Bronchial epithelial cell (primary cell): ENCODE data around the gene HOXC9. TPM values are rescaled to one million over a fixed set of nuclear protein-coding genes. Genes with fewer than 3 reads are reported as not detected.

ENCODE experiments used
- DNase-seq: peaks from one replicate; pipeline ENCODE4 v3.0.0-alpha.2; 2010; ENCODE audit warnings: low read depth
- FAIRE-seq: peaks from 2 replicates; lab custom pipeline; 2011; peaks lifted over from hg19 to GRCh38; lab: Jason Lieb, UNC
- H3K27me3 ChIP-seq: 2 replicates; pipeline ENCODE4 v1.5.1; 2011; ENCODE audit warnings: low read length; ENCODE audit not compliant: control insufficient read depth, insufficient read depth
- H3K36me3 ChIP-seq: 2 replicates; pipeline ENCODE4 v1.5.1; 2011; ENCODE audit warnings: low read length; ENCODE audit not compliant: control insufficient read depth, insufficient read depth
- H3K4me3 ChIP-seq: 2 replicates; pipeline ENCODE4 v1.5.1; 2011; ENCODE audit warnings: mild to moderate bottlenecking, low read depth, low read length, control low read depth
- CTCF ChIP-seq: IDR thresholded peaks from 2 replicates; pipeline ENCODE4 v1.5.1; 2011; ENCODE audit warnings: mild to moderate bottlenecking, moderate library complexity, low read length, control low read depth, inconsistent platforms; ENCODE audit not compliant: insufficient read depth, severe bottlenecking
- total RNA-seq: library from RNA; depleted of rRNA; stranded (reverse); fragments of >200 nt; gene quantifications from 2 replicates; pipeline ENCODE4 v1.2.1, GENCODE V29; 2014

Gene HOXC9
- total RNA-seq, 1 donor from 2014 or later: not detected

GRCh38 chr12:53973236-53974042 is 26.5 kb upstream of the HOXC9 start:
- Histone ChIP-seq H3K27me3 (peaks cover 87% of the 10 kb centered on the region), H3K36me3 (no peaks in the 10 kb centered on the region), H3K4me3 (no peak overlapping the region)
- FAIRE-seq: no peak
- no peak for TF ChIP-seq CTCF
- no peak for DNase-seq

GRCh38 chr12:53974084-53975063 is 25.6 kb upstream of the HOXC9 start, which contains the start of gene HOTAIR:
HOTAIR (minus strand) TSS chr12:53974954.
- Histone ChIP-seq H3K4me3 (no peak within 1 kb of the TSS), H3K27me3 (peaks cover 87% of the 10 kb centered on the region), H3K36me3 (no peaks in the 10 kb centered on the region)
- FAIRE-seq: no peak
- DNase-seq: no peak
- TF ChIP-seq CTCF: no peak

- no peak for TF ChIP-seq CTCF
- Histone ChIP-seq H3K27me3 (peaks cover 85% of the 10 kb centered on the region), H3K4me3 (no peak overlapping the region), H3K36me3 (no peaks in the 10 kb centered on the region)
- FAIRE-seq: no peak
- no peak for DNase-seq
Measured at GRCh38 chr12:53975064-53975471, 24.9 kb upstream of the HOXC9 start.

- FAIRE-seq (no peak), DNase-seq (no peak)
- TF ChIP-seq CTCF: no peak
- no peak overlapping the region for H3K4me3 ChIP-seq
- no peaks in the 10 kb centered on the region for H3K36me3 ChIP-seq
- peaks cover 83% of the 10 kb centered on the region for H3K27me3 ChIP-seq
Measured at GRCh38 chr12:53975479-53976152, 24.3 kb upstream of the HOXC9 start.

GRCh38 chr12:53976172-53976822 is 23.7 kb upstream of the HOXC9 start:
- Histone ChIP-seq H3K4me3 (no peak overlapping the region), H3K36me3 (no peaks in the 10 kb centered on the region), H3K27me3 (peaks cover 82% of the 10 kb centered on the region)
- DNase-seq (no peak), FAIRE-seq (no peak)
- no peak for TF ChIP-seq CTCF
